PC-3 (cell line): ENCODE results near the gene CD226. TPM values are rescaled to one million over a fixed set of nuclear protein-coding genes. Genes with fewer than 3 reads are reported as not detected.

Experiments used
- ATAC-seq: fragments of 200-7000 bp; cut with Tn5 transposase; 2 replicates; pipeline ENCODE4 v1.9.1; 2020; ENCODE audit warnings: mild to moderate bottlenecking, moderate library complexity
- Bru-seq: library from RNA; stranded (reverse); fragments of 400-500 nt; gene quantifications from one replicate; lab custom pipeline; 2021; lab: Mats Ljungman, UMichigan
- BruChase-seq, 2 experiments: library from RNA; stranded (reverse); fragments of 400-500 nt; gene quantifications; one replicate each; lab custom pipeline; 2021; lab: Mats Ljungman, UMichigan
- BruUV-seq: library from RNA; stranded (reverse); fragments of 400-500 nt; replicated peaks from 2 replicates; lab custom pipeline; 2021; lab: Mats Ljungman, UMichigan
- CTCF ChIA-PET: fragments of 300-600 bp; sonication (Branson Sonifier 250); formaldehyde crosslinking; loops from one replicate; lab custom pipeline; 2022; ENCODE audit warnings: antibody characterized with exemption; lab: Charles Lee
- POLR2A ChIA-PET: fragments of 300-600 bp; sonication (Branson Sonifier 250); formaldehyde crosslinking; loops from one replicate; lab custom pipeline; 2022; ENCODE audit warnings: antibody characterized with exemption; ENCODE audit not compliant: unreplicated experiment; lab: Charles Lee
- DNase-seq: peaks from one replicate; pipeline ENCODE4 v3.0.0-alpha.2; 2015
- H2AFZ ChIP-seq: fragments of 300-600 bp; sonication (generic); 2 replicates; pipeline ENCODE4 v1.6.0; 2016; ENCODE audit warnings: antibody characterized with exemption, low read length
- H3F3A ChIP-seq: fragments of 300-600 bp; sonication (generic); one replicate; pipeline ENCODE4 v1.6.0; 2017; ENCODE audit warnings: antibody characterized with exemption, low read length, control low read depth, mild to moderate bottlenecking; ENCODE audit not compliant: unreplicated experiment
- H3K27ac ChIP-seq: fragments of 300-600 bp; sonication (generic); 2 replicates; pipeline ENCODE4 v1.5.1; 2016; ENCODE audit warnings: mild to moderate bottlenecking, low read length
- H3K27me3 ChIP-seq: fragments of 300-600 bp; sonication (generic); 2 replicates; pipeline ENCODE4 v1.6.1; 2016; ENCODE audit warnings: low read length, mixed read lengths
- H3K36me3 ChIP-seq: fragments of 300-600 bp; sonication (generic); 2 replicates; pipeline ENCODE4 v1.6.1; 2016; ENCODE audit warnings: low read depth, mixed run types, low read length, mixed read lengths
- H3K4me1 ChIP-seq: fragments of 300-600 bp; sonication (generic); 2 replicates; pipeline ENCODE4 v1.5.1; 2016; ENCODE audit warnings: low read length; ENCODE audit not compliant: insufficient read depth
- H3K4me2 ChIP-seq: fragments of 300-600 bp; sonication (generic); 2 replicates; pipeline ENCODE4 v1.6.0; 2016; ENCODE audit warnings: low read length
- H3K4me3 ChIP-seq: fragments of 300-600 bp; sonication (generic); 2 replicates; pipeline ENCODE4 v1.5.1; 2016; ENCODE audit warnings: mild to moderate bottlenecking, low read length, mixed read lengths
- H3K79me2 ChIP-seq: fragments of 300-600 bp; sonication (generic); 2 replicates; pipeline ENCODE4 v1.6.1; 2017; ENCODE audit warnings: low read length, mixed read lengths
- H3K9ac ChIP-seq: fragments of 300-600 bp; sonication (generic); 2 replicates; pipeline ENCODE4 v1.6.0; 2016; ENCODE audit warnings: mild to moderate bottlenecking, low read length
- H3K9me2 ChIP-seq: fragments of 300-600 bp; sonication (generic); replicated peaks from 2 replicates; pipeline ENCODE4 v1.6.1; 2016; ENCODE audit warnings: mixed run types, low read length, mixed read lengths
- H3K9me3 ChIP-seq: fragments of 300-600 bp; sonication (generic); 2 replicates; pipeline ENCODE4 v1.6.1; 2016; ENCODE audit warnings: low read length, mixed read lengths
- H4K20me1 ChIP-seq: fragments of 300-600 bp; sonication (generic); 2 replicates; pipeline ENCODE4 v1.6.1; 2016; ENCODE audit warnings: low read length, mixed read lengths
- CTCF ChIP-seq: fragments of 300-600 bp; sonication (generic); conservative IDR thresholded peaks from 2 replicates; pipeline ENCODE4 v1.5.1; 2017; ENCODE audit warnings: antibody characterized with exemption, low read depth, mild to moderate bottlenecking, low read length
- EZH2 ChIP-seq: fragments of 300-600 bp; sonication (generic); IDR thresholded peaks from one replicate; pipeline ENCODE4 v1.6.1; 2017; ENCODE audit warnings: antibody characterized with exemption, mild to moderate bottlenecking, low read length; ENCODE audit not compliant: unreplicated experiment
- EZH2phosphoT487 ChIP-seq: fragments of 300-600 bp; sonication (generic); IDR thresholded peaks from 2 replicates; pipeline ENCODE4 v1.6.1; 2018; ENCODE audit warnings: mild to moderate bottlenecking, antibody characterized with exemption, low read length, borderline replicate concordance
- intact Hi-C: fragments of 100-400 bp; cut with micrococcal nuclease; formaldehyde crosslinking; loops from 2 replicates; pipeline ENCODE4 v1.9.0; 2023
- long read RNA-seq: library from polyadenylated mRNA; unstranded; transcript quantifications from one replicate; pipeline ENCODE4 v2.0.0, GENCODE V29; 2021; ENCODE audit not compliant: unreplicated experiment
- total RNA-seq: library from RNA; depleted of rRNA; stranded (reverse); fragments of >200 nt; gene quantifications from 2 replicates; pipeline ENCODE4 v1.2.3, GENCODE V29; 2014; rRNA removed

CD226 gene
- total RNA-seq (0.26 and 0.69 TPM in 2 replicates), Bru-seq, nascent RNA (percentile 39 among the genes with signal in this experiment), BruChase-seq, experiment 1, labeled RNA remaining after a 6-hour chase (percentile 44 among the genes with signal in this experiment), BruChase-seq, experiment 2, labeled RNA remaining after a 2-hour chase (percentile 43 among the genes with signal in this experiment)
- long read RNA-seq, partial matches to known transcripts = 0 of 1 reads
- long read RNA-seq, other reads (novel, unspliced or antisense) = 1 of 1 reads

DNA sequence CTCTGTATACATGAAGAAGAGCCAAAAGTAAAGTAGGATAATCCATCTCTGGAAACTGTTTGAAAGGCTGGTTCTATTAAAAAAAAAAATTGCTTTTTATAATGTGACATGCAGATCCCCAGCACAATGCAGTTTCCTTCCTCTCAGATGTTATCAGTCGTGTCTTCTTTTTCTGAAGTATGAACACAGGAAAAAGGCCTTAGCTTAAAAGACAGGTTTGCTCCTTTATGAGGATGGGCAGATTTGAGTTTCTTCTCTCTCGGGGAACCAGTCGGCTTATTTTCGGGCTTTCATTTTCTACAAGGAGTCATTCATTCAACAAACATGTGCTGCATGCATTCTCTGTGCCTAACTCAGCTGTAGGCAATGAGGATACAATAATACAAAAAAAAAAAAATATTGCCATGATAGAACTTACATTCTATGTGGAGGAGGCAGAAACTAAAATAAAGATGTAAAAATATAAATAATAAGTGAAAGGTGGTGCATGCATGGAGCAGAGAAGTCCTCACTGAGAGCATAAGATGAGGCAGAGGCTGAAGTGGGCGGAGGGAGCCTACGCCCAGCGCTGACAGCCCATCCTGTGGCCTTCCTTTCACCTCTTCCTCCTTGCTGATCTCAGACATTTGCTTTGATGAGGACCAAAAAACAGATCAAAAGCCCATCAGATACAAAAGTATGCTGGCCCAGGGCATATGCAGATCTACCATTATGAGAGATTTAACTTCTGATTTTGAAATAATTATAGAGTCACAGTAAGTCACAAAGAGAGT lies at the start of gene CD226:
Gene CD226, minus strand, starts transcription at position 513 of the 773 bp plus-strand sequence. Its CDS starts 467 bp downstream, at position 46.
- no peaks in the 10 kb centered on the region for H4K20me1 ChIP-seq
- TF ChIP-seq EZH2 (no peak), EZH2phosphoT487 (no peak), CTCF (no peak)
- BruUV-seq = no TSS peak
- H3K27ac ChIP-seq = no peak within 1 kb of the TSS
- ChIA-PET CTCF (no interaction called here), POLR2A (no interaction called here)
- H3K27me3 ChIP-seq = no peaks in the 10 kb centered on the region
- no peak within 1 kb of the TSS for H2AFZ ChIP-seq
- H3K36me3 ChIP-seq = no peaks in the 10 kb centered on the region
- no peak within 1 kb of the TSS for H3K4me3 ChIP-seq
- no peaks in the 10 kb centered on the region for H3K79me2 ChIP-seq
- H3F3A ChIP-seq = no peaks in the 10 kb centered on the region
- no peaks in the 10 kb centered on the region for H3K9me3 ChIP-seq
- no peaks in the 10 kb centered on the region for H3K9me2 ChIP-seq
- no peak within 1 kb of the TSS for H3K4me2 ChIP-seq
- ATAC-seq = no peak
- intact Hi-C loops = no loop called here
- H3K9ac ChIP-seq = no peak within 1 kb of the TSS
- H3K4me1 ChIP-seq = no peaks in the 10 kb centered on the region
- DNase-seq = no peak

GRCh38 chr18:69996951-69997798 lies 49.5 kb upstream of the CD226 start:
- Histone ChIP-seq H3K27ac (no peak overlapping the region), H3K36me3 (peaks cover 2% of the 10 kb centered on the region; the same call in 1 of the 2 replicates), H3K9me2 (no peaks in the 10 kb centered on the region), H3K4me3 (no peak overlapping the region), H3F3A (no peaks in the 10 kb centered on the region), H3K9me3 (no peaks in the 10 kb centered on the region), H3K9ac (no peak overlapping the region), H3K27me3 (no peaks in the 10 kb centered on the region), H2AFZ (no peak overlapping the region), H3K4me2 (no peak overlapping the region), H4K20me1 (no peaks in the 10 kb centered on the region), H3K4me1 (no peaks in the 10 kb centered on the region), H3K79me2 (no peaks in the 10 kb centered on the region)
- ChIA-PET CTCF (interaction anchor here (0.6 kb wide), 1 partner anchor 10 kb away, joined by 5 read pairs; no protein-coding TSS in a partner anchor), POLR2A (no interaction called here)
- intact Hi-C loops = no loop called here
- ATAC-seq (no peak), DNase-seq (peak; percentile 8)
- BruUV-seq = no TSS peak
- TF ChIP-seq EZH2 (no peak), CTCF (no peak), EZH2phosphoT487 (no peak)
